Esophagus squamous epithelium (tissue), 5 donors: ENCODE results near the gene LIN7B. TPM values are rescaled to one million over a fixed set of nuclear protein-coding genes. Genes with fewer than 3 reads are reported as not detected.

ENCODE experiments used
- DNase-seq: peaks from one replicate; lab custom pipeline; 2025; lab: John Stamatoyannopoulos, UW
- H3K27ac ChIP-seq, 4 donors: fragments of 200-600 bp; sonication (generic); one replicate each; pipeline ENCODE4 v1.5.1; 2016 to 2019; ENCODE audit warnings: mild to moderate bottlenecking in 1 of 4
- H3K27me3 ChIP-seq, 4 donors: fragments of 200-600 bp; sonication (generic); 1 replicate in 3 of 4; 2 replicates in 1 of 4; pipeline versions ENCODE4 v1.5.1 to v1.6.0; 2017 to 2021; ENCODE audit warnings: antibody characterized with exemption in 1 of 4
- H3K36me3 ChIP-seq, 3 donors: fragments of 200-600 bp; sonication (generic); one replicate each; pipeline ENCODE4 v1.5.1; 2016 to 2019
- H3K4me1 ChIP-seq, 3 donors: fragments of 200-600 bp; sonication (generic); one replicate each; pipeline ENCODE4 v1.5.1; 2017 to 2019
- H3K4me3 ChIP-seq, 4 donors: fragments of 200-600 bp; sonication (generic); 1 replicate in 3 of 4; 2 replicates in 1 of 4; pipeline ENCODE4 v1.5.1; 2016 to 2019; ENCODE audit warnings: mild to moderate bottlenecking in 2 of 4, moderate library complexity in 1 of 4
- H3K9me3 ChIP-seq, 3 donors: fragments of 200-600 bp; sonication (generic); one replicate each; pipeline ENCODE4 v1.5.1; 2016 to 2019
- CTCF ChIP-seq, 6 experiments: fragments of 450-650 bp in 4 of 6; fragments of 200-600 bp in 2 of 6; sonication (generic) in 2 of 6; IDR thresholded peaks; one replicate each; pipeline ENCODE4 v1.5.1; 2016 to 2019; ENCODE audit warnings: antibody characterized with exemption in 6 of 6, mild to moderate bottlenecking in 4 of 6, moderate library complexity in 4 of 6
- POLR2A ChIP-seq, 4 donors: fragments of 450-650 bp; IDR thresholded peaks; one replicate each; pipeline ENCODE4 v1.6.1; 2017; ENCODE audit warnings: antibody characterized with exemption in 4 of 4, mild to moderate bottlenecking in 4 of 4, moderate library complexity in 3 of 4
- WGBS, 2 donors: methylation state at CpG; one replicate each; pipeline ENCODE4 v1.1.5; 2018; 5-methylcytosine and 5-hydroxymethylcytosine counted together
- intact Hi-C: fragments of 100-400 bp; cut with DNase I; formaldehyde crosslinking; loops from one replicate; pipeline ENCODE4 v1.15.0; 2022
- total RNA-seq, 4 donors: library from RNA; depleted of rRNA; stranded (reverse); fragments of >200 nt; gene quantifications; one replicate each; pipeline ENCODE4 v1.1.0, GENCODE V29; 2016
- donor health status: DM: yes; HTN: yes; CAD: no.

The LIN7B gene
- total RNA-seq, 4 donors from 2014 or later, result 5.7 to 14.1 (median 10.1) TPM

- H3K4me3 ChIP-seq, result no peak overlapping the region
- TF ChIP-seq POLR2A (IDR thresholded peaks at IDR 0.05) (no peak), CTCF (IDR thresholded peaks at IDR 0.05) (no peak)
- no peaks in the 10 kb centered on the region for H3K27me3 ChIP-seq
- intact Hi-C loops, result no loop called here
- DNase-seq, result no peak
- no peaks in the 10 kb centered on the region for H3K9me3 ChIP-seq
- H3K27ac ChIP-seq, result no peak overlapping the region
- WGBS, 2 donors, result 85 to 93% methylated on average over 4 of the region's 4 CpGs
- H3K4me1 ChIP-seq, result peaks cover 4 to 9% (median 6%) of the 10 kb centered on the region in 3 donors
- no peaks in the 10 kb centered on the region for H3K36me3 ChIP-seq
Measured at GRCh38 chr19:49080392-49080791, 33.8 kb upstream of the LIN7B start.

- 67 to 70% methylated on average over 1 of the region's 1 CpG for WGBS, 2 donors
Measured at GRCh38 chr19:49081273-49081672, 32.9 kb upstream of the LIN7B start.

GRCh38 chr19:49084206-49085019, 29.8 kb upstream of the LIN7B start:
- H3K4me3 ChIP-seq, result peak overlapping the region; percentile 86 to 93 (median 92)
- TF ChIP-seq POLR2A (IDR thresholded peaks at IDR 0.05) (no peak), CTCF (IDR thresholded peaks at IDR 0.05) (no peak)
- intact Hi-C loops, result no loop called here
- WGBS, 2 donors, result 57 to 58% methylated on average over 22 to 26 of the region's 26 CpGs
- H3K27ac ChIP-seq, result peak overlapping the region; percentile 89 to 95 (median 94)
- no peak for DNase-seq
- H3K27me3 ChIP-seq, result no peaks in the 10 kb centered on the region
- H3K9me3 ChIP-seq, result no peaks in the 10 kb centered on the region
- peaks cover 12 to 43% (median 25%) of the 10 kb centered on the region in 3 donors for H3K4me1 ChIP-seq
- H3K36me3 ChIP-seq, result peaks cover 0 to 28% (median 13%) of the 10 kb centered on the region in 3 donors

More at GRCh38 chr19:49081273-49081672, 32.9 kb upstream of the LIN7B start:
- intact Hi-C loops, result no loop called here
- H3K4me1 ChIP-seq, result peaks cover 7 to 13% (median 9%) of the 10 kb centered on the region in 3 donors
- no peak for TF ChIP-seq CTCF (IDR thresholded peaks at IDR 0.05)
- TF ChIP-seq POLR2A (IDR thresholded peaks at IDR 0.05), result no peak
- no peak for DNase-seq
- H3K27me3 ChIP-seq, result no peaks in the 10 kb centered on the region
- no peak overlapping the region for H3K4me3 ChIP-seq
- no peaks in the 10 kb centered on the region for H3K9me3 ChIP-seq
- no peaks in the 10 kb centered on the region for H3K36me3 ChIP-seq
- no peak overlapping the region for H3K27ac ChIP-seq

GRCh38 chr19:49085020-49085867, 28.9 kb upstream of the LIN7B start, which contains the start of gene SNRNP70:
Gene SNRNP70 (plus strand): TSS chr19:49085451. CDS start chr19:49086415, 964 bp downstream.
- Histone ChIP-seq H3K4me1 (peaks cover 12 to 43% (median 25%) of the 10 kb centered on the region in 3 donors), H3K4me3 (peak within 1 kb of the TSS; percentile 86 to 93 (median 92)), H3K36me3 (peaks cover 6 to 37% (median 19%) of the 10 kb centered on the region in 3 donors), H3K27ac (peak within 1 kb of the TSS; percentile 89 to 95 (median 94)), H3K9me3 (no peaks in the 10 kb centered on the region), H3K27me3 (no peaks in the 10 kb centered on the region)
- peak; percentile 96 for DNase-seq
- TF ChIP-seq CTCF (IDR thresholded peaks at IDR 0.05), result peak in 2 of 6 experiments; percentile 1 to 23
- TF ChIP-seq POLR2A (IDR thresholded peaks at IDR 0.05), result peak in 2 of 4 donors; percentile 76 to 93
- WGBS, 2 donors, result 0% methylated on average over 22 to 35 of the region's 89 CpGs
- intact Hi-C loops, result no loop called here
